NT2/D1 (cell line): Measurements from ENCODE around the gene XPNPEP2.

ENCODE experiments used
- SUZ12 ChIP-seq: IDR thresholded peaks from 2 replicates; pipeline ENCODE4 v1.6.1; 2011; ENCODE audit not compliant: insufficient read length, insufficient read depth; ENCODE audit errors: extremely low read depth
- YY1 ChIP-seq: IDR thresholded peaks from 2 replicates; pipeline ENCODE4 v1.6.1; 2011; ENCODE audit not compliant: insufficient read length, insufficient read depth
- ZNF274 ChIP-seq: IDR thresholded peaks from 2 replicates; pipeline ENCODE4 v1.6.1; 2011; ENCODE audit warnings: mild to moderate bottlenecking, low read depth, low read length

- no peak for TF ChIP-seq SUZ12
- no peak for TF ChIP-seq ZNF274
- no peak for TF ChIP-seq YY1
These were observed 30.8 kb downstream of the XPNPEP2 start for GRCh38 chrX:129769467-129770154.
